GM21447 (cell line): ENCODE results near the gene CFAP157.

Source experiments
- ATAC-seq: cut with Tn5 transposase; IDR thresholded peaks from one replicate; pipeline ENCODE4 v1.9.1; 2021; ENCODE audit not compliant: unreplicated experiment

CFAP157 gene

DNA sequence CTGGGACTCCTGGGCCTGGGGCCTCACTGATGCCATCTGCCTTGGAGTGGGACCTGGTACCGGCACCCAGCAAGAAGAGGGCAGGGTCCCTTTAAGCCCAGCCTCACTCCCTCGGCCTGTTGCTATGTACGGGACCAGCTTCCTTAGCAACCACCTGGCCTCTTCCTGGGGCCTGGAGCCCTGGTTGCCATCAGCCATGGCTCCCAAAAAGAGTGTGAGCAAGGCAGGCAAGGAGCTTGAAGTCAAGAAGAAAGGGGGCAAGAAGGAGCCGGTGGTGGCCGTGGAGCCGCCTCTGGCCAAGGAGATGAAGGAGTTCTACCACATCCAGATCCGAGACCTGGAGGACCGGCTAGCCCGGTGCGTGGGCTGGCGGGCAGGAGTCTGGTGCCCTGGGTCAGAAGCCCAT is at the start of gene CFAP157:
Gene CFAP157 (plus strand): TSS at position 153 of the 406 bp plus-strand sequence. CDS start 44 bp downstream, at position 197.
- ATAC-seq, result no peak

- no peak for ATAC-seq
These were observed 48.4 kb upstream of the CFAP157 start for GRCh38 chr9:127658428-127658827.

- ATAC-seq, result no peak
These were observed 45.7 kb upstream of the CFAP157 start for GRCh38 chr9:127660886-127661741.

- no peak for ATAC-seq
These were observed 44.2 kb upstream of the CFAP157 start for GRCh38 chr9:127662617-127663016.

DNA sequence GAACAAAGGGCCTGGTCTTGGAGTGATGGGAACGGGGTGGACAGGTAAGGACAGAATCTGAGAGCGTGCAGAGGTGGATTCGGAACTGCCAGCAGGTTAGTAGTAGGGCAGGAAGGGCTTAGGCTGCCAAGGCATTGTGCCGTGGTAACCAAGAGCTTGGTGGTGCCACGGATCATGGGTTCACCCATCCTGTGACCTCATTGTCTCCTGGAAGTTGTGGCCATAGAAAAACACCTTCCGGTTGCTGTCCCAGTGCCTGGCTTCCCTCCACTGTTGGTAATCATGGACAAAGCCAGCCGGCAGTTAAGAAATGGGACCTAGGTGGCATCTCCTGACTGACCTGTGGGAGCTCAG is 42.5 kb upstream of the CFAP157 start:
- ATAC-seq, result no peak

- no peak for ATAC-seq
These were observed 41.9 kb upstream of the CFAP157 start for GRCh38 chr9:127664678-127665507.

- no peak for ATAC-seq
These were observed 39.5 kb upstream of the CFAP157 start for GRCh38 chr9:127667127-127667844.

GRCh38 chr9:127667906-127668305 is 38.9 kb upstream of the CFAP157 start:
- ATAC-seq, result no peak

- no peak for ATAC-seq
These were observed 33.6 kb upstream of the CFAP157 start for GRCh38 chr9:127673234-127673633.

DNA sequence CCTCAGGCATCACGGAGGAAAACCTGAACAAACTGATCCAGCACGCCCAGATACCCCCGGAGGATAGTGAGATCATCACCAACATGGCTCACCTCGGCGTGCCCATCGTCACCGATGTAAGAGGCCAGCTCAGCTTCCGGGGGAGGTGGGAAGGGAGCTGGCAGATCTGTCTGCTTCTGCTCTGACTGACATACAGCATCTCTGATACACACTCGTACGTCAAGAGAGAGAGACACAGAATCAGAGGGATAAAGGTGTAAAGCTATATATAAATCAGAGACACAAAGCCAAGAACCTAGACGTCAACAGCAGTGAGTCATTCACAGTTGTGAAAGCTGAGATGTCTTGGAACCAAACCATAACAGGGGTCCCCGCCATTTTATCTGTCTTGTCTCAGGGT is 30.1 kb upstream of the CFAP157 start:
- no peak for ATAC-seq

- ATAC-seq, result no peak
These were observed 27.3 kb upstream of the CFAP157 start for GRCh38 chr9:127679506-127679905.

GRCh38 chr9:127680226-127680625 is 26.6 kb upstream of the CFAP157 start:
- no peak for ATAC-seq

DNA sequence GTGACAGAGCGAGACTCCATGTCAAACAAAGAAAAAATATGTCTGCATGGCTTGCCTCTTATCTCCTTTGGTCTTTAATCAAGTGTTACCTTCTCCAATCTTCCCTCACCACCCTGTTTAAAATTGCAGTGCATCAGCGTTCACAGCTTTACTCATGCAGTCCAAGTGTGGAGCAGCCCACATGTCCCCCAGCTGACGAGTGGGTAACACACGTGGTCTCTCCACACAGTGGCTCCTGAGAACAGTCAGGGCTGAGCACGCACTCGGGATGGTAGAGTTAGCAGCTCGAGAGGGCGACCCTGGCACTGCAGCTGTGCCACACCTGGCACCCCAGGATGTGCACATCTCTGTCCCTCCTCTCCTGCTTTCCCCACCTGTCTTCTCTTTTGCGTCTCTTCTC is 25.9 kb upstream of the CFAP157 start:
- ATAC-seq, result no peak

DNA sequence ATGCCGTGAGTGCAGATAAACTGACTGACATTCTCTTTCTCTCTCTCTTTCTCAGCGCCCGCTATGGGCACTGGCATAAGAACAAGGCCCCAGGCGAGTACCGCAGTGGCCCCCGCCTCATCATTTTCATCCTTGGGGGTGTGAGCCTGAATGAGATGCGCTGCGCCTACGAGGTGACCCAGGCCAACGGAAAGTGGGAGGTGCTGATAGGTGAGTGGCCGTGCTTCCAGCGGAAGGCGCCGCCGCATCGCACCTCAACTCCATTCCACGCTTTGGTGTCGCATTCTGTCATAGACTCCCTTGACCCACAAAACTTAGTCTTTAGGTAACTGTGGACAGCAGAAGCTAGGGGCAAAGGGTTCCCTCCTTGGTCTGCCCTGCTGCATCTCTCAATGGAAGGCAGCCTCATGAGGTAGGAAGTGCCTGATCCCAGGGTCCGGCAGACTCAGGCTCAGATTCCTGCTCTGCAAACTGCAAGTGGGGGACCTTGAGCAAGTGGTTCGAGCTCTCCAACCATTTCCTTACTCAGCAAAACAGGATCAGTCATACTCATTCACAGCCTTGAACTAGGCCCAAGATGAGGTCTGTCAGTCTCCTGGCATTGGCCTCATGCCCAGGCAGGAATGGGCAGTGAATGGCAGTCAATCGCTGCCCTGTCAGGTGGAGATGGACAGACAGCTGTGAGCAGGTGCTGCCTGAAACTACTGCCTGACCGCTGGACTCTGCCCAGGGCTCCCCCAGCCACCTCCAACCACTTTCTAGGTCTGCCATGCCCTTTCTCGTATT is 24.2 kb upstream of the CFAP157 start:
- no peak for ATAC-seq

DNA sequence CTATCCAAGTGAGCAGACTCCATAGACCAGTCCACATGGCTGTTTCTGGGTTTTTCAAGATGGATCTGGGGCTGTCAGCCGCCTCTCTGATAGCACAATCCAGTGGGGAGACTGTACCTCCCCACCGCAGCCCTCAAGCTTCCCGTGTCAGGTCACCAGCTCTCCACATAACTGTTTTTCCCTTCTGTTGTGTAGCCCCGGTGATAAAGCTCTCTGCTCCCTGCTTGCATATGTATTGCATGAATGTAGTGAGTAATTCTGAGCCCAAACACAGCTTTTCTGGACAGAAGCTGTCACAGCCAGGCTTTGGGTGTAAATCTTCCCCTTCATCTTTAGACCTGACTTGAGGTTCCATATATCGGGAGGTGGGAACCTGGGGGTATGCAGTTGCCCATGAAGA is 23.1 kb upstream of the CFAP157 start:
- ATAC-seq, result no peak

DNA sequence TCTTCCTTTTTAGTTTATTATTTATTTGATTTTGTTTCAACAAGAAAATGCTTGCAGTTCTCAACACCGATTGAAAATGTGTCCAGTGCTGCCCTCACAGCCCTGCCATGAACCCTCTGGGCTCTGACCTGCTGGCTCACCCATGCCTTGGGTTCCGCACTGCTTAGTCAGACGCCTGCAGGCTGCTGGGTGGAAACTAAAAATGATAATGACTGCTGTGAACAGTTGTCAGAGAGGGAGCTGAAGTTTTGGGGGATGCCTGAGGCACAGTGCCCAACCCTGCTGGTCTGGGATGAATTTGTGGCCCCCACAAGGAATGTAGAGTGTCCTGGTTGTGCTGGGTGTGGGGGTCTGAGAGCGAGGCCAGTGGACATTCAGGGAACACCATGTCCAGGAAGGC is 22.2 kb upstream of the CFAP157 start:
- ATAC-seq, result no peak

- no peak for ATAC-seq
These were observed 20.1 kb upstream of the CFAP157 start for GRCh38 chr9:127686461-127687393.

- ATAC-seq, result no peak
These were observed 17.3 kb upstream of the CFAP157 start for GRCh38 chr9:127689329-127690000.

DNA sequence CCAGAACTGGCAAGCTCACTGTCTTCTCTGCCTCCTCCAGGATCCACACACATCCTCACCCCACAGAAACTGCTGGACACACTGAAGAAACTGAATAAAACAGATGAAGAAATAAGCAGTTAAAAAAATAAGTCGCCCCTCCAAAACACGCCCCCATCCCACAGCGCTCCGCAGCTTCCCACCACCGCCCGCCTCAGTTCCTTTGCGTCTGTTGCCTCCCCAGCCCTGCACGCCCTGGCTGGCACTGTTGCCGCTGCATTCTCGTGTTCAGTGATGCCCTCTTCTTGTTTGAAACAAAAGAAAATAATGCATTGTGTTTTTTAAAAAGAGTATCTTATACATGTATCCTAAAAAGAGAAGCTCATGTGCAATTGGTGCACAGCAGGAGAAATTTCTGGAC is 16.1 kb upstream of the CFAP157 start:
- no peak for ATAC-seq
